Uterus (tissue), 4 donors: ENCODE measurements around the gene DNAJC28. TPM values are rescaled to one million over a fixed set of nuclear protein-coding genes. Genes with fewer than 3 reads are reported as not detected.
"Not testable (repeated sequence)": the region's sequence is repeated elsewhere in the genome, so short reads cannot be mapped to it uniquely, and the experiment has no call there.

Experiments
- DNase-seq, 2 donors: peaks; one replicate each; pipeline ENCODE4 v3.0.0-alpha.2; 2019 to 2020
- H3K27ac ChIP-seq, 2 donors: fragments of 200-600 bp; sonication (generic); 1 replicate in 1 of 2; 2 replicates in 1 of 2; pipeline ENCODE4 v1.5.1; 2016 to 2018
- H3K27me3 ChIP-seq, 2 donors: fragments of 200-600 bp; sonication (generic); one replicate each; pipeline ENCODE4 v1.5.1; 2018 to 2019; ENCODE audit warnings: control low read depth in 1 of 2
- H3K36me3 ChIP-seq, 2 donors: fragments of 200-600 bp; sonication (generic); one replicate each; pipeline ENCODE4 v1.5.1; 2019; ENCODE audit warnings: control low read depth in 1 of 2
- H3K4me1 ChIP-seq, 2 donors: fragments of 200-600 bp; sonication (generic); one replicate each; pipeline ENCODE4 v1.5.1; 2018 to 2019; ENCODE audit warnings: control low read depth in 1 of 2
- H3K4me3 ChIP-seq, 2 donors: fragments of 200-600 bp; sonication (generic); 1 replicate in 1 of 2; 2 replicates in 1 of 2; pipeline ENCODE4 v1.5.1; 2018 to 2019; ENCODE audit warnings: mild to moderate bottlenecking in 1 of 2
- H3K9me3 ChIP-seq, 2 donors: fragments of 200-600 bp; sonication (generic); one replicate each; pipeline ENCODE4 v1.5.1; 2019; ENCODE audit warnings: control low read depth in 1 of 2
- CTCF ChIP-seq, 4 experiments: fragments of 200-600 bp in 2 of 4; fragments of 450-650 bp in 2 of 4; sonication (generic) in 2 of 4; IDR thresholded peaks; one replicate each; pipeline ENCODE4 v1.5.1; 2016 to 2019; ENCODE audit warnings: antibody characterized with exemption in 4 of 4, mild to moderate bottlenecking in 2 of 4, moderate library complexity in 1 of 4
- POLR2A ChIP-seq, 2 donors: fragments of 450-650 bp; IDR thresholded peaks; one replicate each; pipeline ENCODE4 v1.6.1; 2016; ENCODE audit warnings: antibody characterized with exemption in 2 of 2, mild to moderate bottlenecking in 1 of 2, moderate library complexity in 1 of 2
- intact Hi-C: fragments of 100-400 bp; cut with DNase I; formaldehyde crosslinking; loops from one replicate; pipeline ENCODE4 v1.15.1; 2023; ENCODE audit warnings: low total_unique reads
- total RNA-seq, 4 donors: library from RNA; depleted of rRNA in 3 of 4; stranded (reverse); fragments of >200 nt in 3 of 4; gene quantifications; one replicate each; pipeline versions ENCODE4 v1.1.0 to v1.2.4, GENCODE V29; 2014 to 2023
- donor health status: DM: yes; HTN: yes; CAD: no.

DNAJC28 gene
- total RNA-seq, 4 donors from 2014 or later = 1.4 to 2.1 TPM; not detected in 2

- DNase-seq = no peak
- intact Hi-C loops = no loop called here
- no peaks in the 10 kb centered on the region for H3K4me1 ChIP-seq
- no peaks in the 10 kb centered on the region for H3K9me3 ChIP-seq
- no peaks in the 10 kb centered on the region for H3K27me3 ChIP-seq
- no peak overlapping the region for H3K4me3 ChIP-seq
- no peak for TF ChIP-seq POLR2A (IDR thresholded peaks at IDR 0.05)
- no peak for TF ChIP-seq CTCF (IDR thresholded peaks at IDR 0.05)
- no peaks in the 10 kb centered on the region for H3K36me3 ChIP-seq
- no peak overlapping the region for H3K27ac ChIP-seq
These were observed 41.9 kb downstream of the DNAJC28 start for GRCh38 chr21:33449616-33450015.

- intact Hi-C loops, H3K4me1 ChIP-seq, H3K27ac ChIP-seq, DNase-seq, H3K9me3 ChIP-seq, H3K4me3 ChIP-seq, H3K27me3 ChIP-seq, H3K36me3 ChIP-seq: not testable (repeated sequence)
These were observed 44.9 kb downstream of the DNAJC28 start for GRCh38 chr21:33446620-33447019.

GRCh38 chr21:33444499-33444898, 47.0 kb downstream of the DNAJC28 start:
- Histone ChIP-seq H3K27me3 (no peaks in the 10 kb centered on the region), H3K4me1 (no peaks in the 10 kb centered on the region), H3K4me3 (no peak overlapping the region), H3K27ac (no peak overlapping the region), H3K9me3 (no peaks in the 10 kb centered on the region), H3K36me3 (no peaks in the 10 kb centered on the region)
- no peak for TF ChIP-seq CTCF (IDR thresholded peaks at IDR 0.05)
- no peak for TF ChIP-seq POLR2A (IDR thresholded peaks at IDR 0.05)
- intact Hi-C loops = no loop called here
- DNase-seq = no peak

- no peaks in the 10 kb centered on the region for H3K36me3 ChIP-seq
- no peaks in the 10 kb centered on the region for H3K27me3 ChIP-seq
- no peak for DNase-seq
- no peak overlapping the region for H3K4me3 ChIP-seq
- H3K27ac ChIP-seq = no peak overlapping the region
- intact Hi-C loops = no loop called here
- H3K9me3 ChIP-seq = no peaks in the 10 kb centered on the region
- H3K4me1 ChIP-seq = no peaks in the 10 kb centered on the region
- TF ChIP-seq CTCF (IDR thresholded peaks at IDR 0.05) (no peak), POLR2A (IDR thresholded peaks at IDR 0.05) (no peak)
These were observed 48.3 kb downstream of the DNAJC28 start for GRCh38 chr21:33443194-33443593.

- Histone ChIP-seq H3K36me3 (no peaks in the 10 kb centered on the region), H3K4me1 (no peaks in the 10 kb centered on the region), H3K27me3 (no peaks in the 10 kb centered on the region), H3K9me3 (no peaks in the 10 kb centered on the region), H3K27ac (no peak overlapping the region), H3K4me3 (no peak overlapping the region)
- no peak for DNase-seq
- no peak for TF ChIP-seq POLR2A (IDR thresholded peaks at IDR 0.05)
- no peak for TF ChIP-seq CTCF (IDR thresholded peaks at IDR 0.05)
- intact Hi-C loops = no loop called here
These were observed 49.7 kb downstream of the DNAJC28 start for GRCh38 chr21:33441489-33442477.

Other genes starting within 250 kb of the DNAJC28 start
- gene IL10RB, start 225.3 kb downstream of the DNAJC28 start, total RNA-seq = 10 to 100 TPM; 17.9 to 45.5 (median 27.7) TPM
- 100 to 1,000 TPM in 1 of 4 donors, 10 to 100 TPM in 3; 26.8 to 115 (median 39.3) TPM for gene IFNAR1, start 166.7 kb downstream of the DNAJC28 start, total RNA-seq
- 10 to 100 TPM; 25.4 to 67.6 (median 58.3) TPM for gene IFNGR2, start 88.3 kb downstream of the DNAJC28 start, total RNA-seq
- 100 to 1,000 TPM in 1 of 4 donors, 10 to 100 TPM in 3; 43.3 to 116 (median 76.7) TPM for gene TMEM50B, start 11.7 kb downstream of the DNAJC28 start, total RNA-seq
- gene GART, start 50.4 kb upstream of the DNAJC28 start, total RNA-seq = 100 to 1,000 TPM in 1 of 4 donors, 10 to 100 TPM in 3; 10.5 to 120 (median 36.6) TPM
- gene SON, start 51.3 kb upstream of the DNAJC28 start, total RNA-seq = 100 to 1,000 TPM; 249 to 420 (median 304) TPM
- gene DONSON, start 97.0 kb upstream of the DNAJC28 start, total RNA-seq = 10 to 100 TPM in 2 of 4 donors, 1 to 10 TPM in 2; 7.2 to 19.8 (median 12.8) TPM
- 100 to 1,000 TPM in 1 of 4 donors, 10 to 100 TPM in 3; 66.8 to 147 (median 67.3) TPM for gene CRYZL1, start 150.0 kb upstream of the DNAJC28 start, total RNA-seq
- 10 to 100 TPM; 21.8 to 77.4 (median 48.1) TPM for gene ITSN1, start 150.8 kb upstream of the DNAJC28 start, total RNA-seq